IMR-90 (cell line): ENCODE measurements around the gene BLVRA.

Source experiments
- CEBPB ChIP-seq: IDR thresholded peaks from 2 replicates; pipeline ENCODE4 v1.6.1; 2012; ENCODE audit warnings: low read depth, low read length, improper control_type of control experiment
- NFE2L2 ChIP-seq: fragments of 150-350 bp; IDR thresholded peaks from 2 replicates; pipeline ENCODE4 v1.6.1; 2016; ENCODE audit warnings: low read depth, mild to moderate bottlenecking, low read length
- POLR2A ChIP-seq: IDR thresholded peaks from 2 replicates; pipeline ENCODE4 v1.6.1; 2012; ENCODE audit warnings: mild to moderate bottlenecking, low read depth, low read length
- RAD21 ChIP-seq: IDR thresholded peaks from 2 replicates; pipeline ENCODE4 v1.6.1; 2012; ENCODE audit warnings: low read length, improper control_type of control experiment
- TF ChIP-seq, protein P1 (sequence below): conservative IDR thresholded peaks from 2 replicates; pipeline ENCODE4 v1.5.1; 2012; ENCODE audit warnings: mild to moderate bottlenecking, low read depth, low read length, improper control_type of control experiment

DNA sequence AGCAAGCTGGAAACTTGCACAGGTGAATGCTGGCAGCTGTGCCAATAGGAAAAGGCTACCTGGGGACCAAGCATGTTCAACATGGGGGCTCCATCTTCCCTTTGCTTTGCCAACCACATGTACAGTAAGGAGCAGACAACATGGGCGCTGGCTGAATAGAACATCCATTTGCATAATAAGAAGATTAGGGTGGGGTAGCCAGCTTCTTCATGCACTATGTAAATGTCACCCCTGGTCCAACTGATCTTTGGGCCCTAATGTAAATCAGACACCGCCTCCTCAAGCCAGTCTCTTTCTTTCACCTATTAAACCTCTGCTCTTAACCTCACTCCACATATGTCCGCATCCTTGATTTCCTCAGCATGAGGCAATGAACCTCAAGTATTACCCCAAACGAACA, 84.8 kb downstream of the BLVRA start:
- no peak for TF ChIP-seq NFE2L2
- TF ChIP-seq, protein P1, sequence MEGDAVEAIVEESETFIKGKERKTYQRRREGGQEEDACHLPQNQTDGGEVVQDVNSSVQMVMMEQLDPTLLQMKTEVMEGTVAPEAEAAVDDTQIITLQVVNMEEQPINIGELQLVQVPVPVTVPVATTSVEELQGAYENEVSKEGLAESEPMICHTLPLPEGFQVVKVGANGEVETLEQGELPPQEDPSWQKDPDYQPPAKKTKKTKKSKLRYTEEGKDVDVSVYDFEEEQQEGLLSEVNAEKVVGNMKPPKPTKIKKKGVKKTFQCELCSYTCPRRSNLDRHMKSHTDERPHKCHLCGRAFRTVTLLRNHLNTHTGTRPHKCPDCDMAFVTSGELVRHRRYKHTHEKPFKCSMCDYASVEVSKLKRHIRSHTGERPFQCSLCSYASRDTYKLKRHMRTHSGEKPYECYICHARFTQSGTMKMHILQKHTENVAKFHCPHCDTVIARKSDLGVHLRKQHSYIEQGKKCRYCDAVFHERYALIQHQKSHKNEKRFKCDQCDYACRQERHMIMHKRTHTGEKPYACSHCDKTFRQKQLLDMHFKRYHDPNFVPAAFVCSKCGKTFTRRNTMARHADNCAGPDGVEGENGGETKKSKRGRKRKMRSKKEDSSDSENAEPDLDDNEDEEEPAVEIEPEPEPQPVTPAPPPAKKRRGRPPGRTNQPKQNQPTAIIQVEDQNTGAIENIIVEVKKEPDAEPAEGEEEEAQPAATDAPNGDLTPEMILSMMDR: no peak
- no peak for TF ChIP-seq RAD21
- TF ChIP-seq POLR2A: no peak
- no peak for TF ChIP-seq CEBPB
